Nephron progenitor cell (in vitro differentiated cells): ENCODE measurements around the gene COL10A1.

Experiments
- DNase-seq: peaks from one replicate; pipeline ENCODE4 v3.0.0; 2021
- H3K27ac Mint-ChIP-seq: 2 replicates; pipeline ENCODE4 v1.8.0; 2021; ENCODE audit warnings: mild to moderate bottlenecking, moderate library complexity, mixed read lengths
- H3K27me3 Mint-ChIP-seq: 2 replicates; pipeline ENCODE4 v1.8.0; 2021; ENCODE audit warnings: mild to moderate bottlenecking, low read depth, mixed read lengths; ENCODE audit not compliant: poor library complexity
- H3K36me3 Mint-ChIP-seq: 2 replicates; pipeline ENCODE4 v1.8.0; 2021; ENCODE audit warnings: low read depth, mixed read lengths
- H3K4me1 Mint-ChIP-seq: 2 replicates; pipeline ENCODE4 v1.8.0; 2021; ENCODE audit warnings: mixed read lengths
- H3K4me3 Mint-ChIP-seq: 2 replicates; pipeline ENCODE4 v1.8.0; 2021; ENCODE audit warnings: mild to moderate bottlenecking, moderate library complexity, mixed read lengths
- H3K9me3 Mint-ChIP-seq: 2 replicates; pipeline ENCODE4 v1.8.0; 2021; ENCODE audit warnings: mild to moderate bottlenecking, moderate library complexity, mixed read lengths
- CTCF ChIP-seq: fragments of 200-600 bp; sonication (generic); IDR thresholded peaks from 2 replicates; pipeline ENCODE4 v1.5.0; 2021; ENCODE audit warnings: antibody characterized with exemption

COL10A1 gene

GRCh38 chr6:116090251-116090650, 35.7 kb downstream of the COL10A1 start:
- no peak for TF ChIP-seq CTCF
- H3K27me3 Mint-ChIP-seq, result peaks cover 13% of the 10 kb centered on the region
- DNase-seq, result no peak
- no peaks in the 10 kb centered on the region for H3K36me3 Mint-ChIP-seq
- H3K27ac Mint-ChIP-seq, result no peak overlapping the region
- H3K9me3 Mint-ChIP-seq, result peaks cover 15% of the 10 kb centered on the region
- no peak overlapping the region for H3K4me3 Mint-ChIP-seq
- H3K4me1 Mint-ChIP-seq, result no peaks in the 10 kb centered on the region

- H3K4me1 Mint-ChIP-seq, result no peaks in the 10 kb centered on the region
- H3K9me3 Mint-ChIP-seq, result peaks cover 9% of the 10 kb centered on the region
- no peak for DNase-seq
- no peak overlapping the region for H3K27ac Mint-ChIP-seq
- no peak overlapping the region for H3K4me3 Mint-ChIP-seq
- no peak for TF ChIP-seq CTCF
- H3K27me3 Mint-ChIP-seq, result peaks cover 8% of the 10 kb centered on the region
- H3K36me3 Mint-ChIP-seq, result no peaks in the 10 kb centered on the region
These were observed 37.0 kb downstream of the COL10A1 start for GRCh38 chr6:116088946-116089345.

- no peak for DNase-seq
These were observed 38.4 kb downstream of the COL10A1 start for GRCh38 chr6:116087437-116088027.

GRCh38 chr6:116084284-116084683, 41.6 kb downstream of the COL10A1 start:
- H3K9me3 Mint-ChIP-seq, result no peaks in the 10 kb centered on the region
- TF ChIP-seq CTCF, result no peak
- H3K4me1 Mint-ChIP-seq, result no peaks in the 10 kb centered on the region
- no peaks in the 10 kb centered on the region for H3K27me3 Mint-ChIP-seq
- DNase-seq, result no peak
- no peaks in the 10 kb centered on the region for H3K36me3 Mint-ChIP-seq
- no peak overlapping the region for H3K27ac Mint-ChIP-seq
- H3K4me3 Mint-ChIP-seq, result no peak overlapping the region

More at GRCh38 chr6:116087437-116088027, 38.4 kb downstream of the COL10A1 start:
- Mint-ChIP-seq H3K4me1 (no peaks in the 10 kb centered on the region), H3K36me3 (no peaks in the 10 kb centered on the region), H3K27me3 (peaks cover 4% of the 10 kb centered on the region), H3K4me3 (no peak overlapping the region), H3K9me3 (peaks cover 9% of the 10 kb centered on the region), H3K27ac (no peak overlapping the region)
- TF ChIP-seq CTCF, result no peak

- Mint-ChIP-seq H3K36me3 (no peaks in the 10 kb centered on the region), H3K4me3 (no peak overlapping the region), H3K9me3 (no peaks in the 10 kb centered on the region), H3K4me1 (no peaks in the 10 kb centered on the region), H3K27ac (no peak overlapping the region), H3K27me3 (no peaks in the 10 kb centered on the region)
- DNase-seq, result no peak
- TF ChIP-seq CTCF, result no peak
These were observed 42.9 kb downstream of the COL10A1 start for GRCh38 chr6:116083052-116083451.

GRCh38 chr6:116078945-116079344, 47.0 kb downstream of the COL10A1 start:
- DNase-seq, result no peak
- H3K36me3 Mint-ChIP-seq, result no peaks in the 10 kb centered on the region
- H3K4me3 Mint-ChIP-seq, result no peak overlapping the region
- no peak overlapping the region for H3K27ac Mint-ChIP-seq
- H3K4me1 Mint-ChIP-seq, result no peaks in the 10 kb centered on the region
- TF ChIP-seq CTCF, result no peak
- H3K9me3 Mint-ChIP-seq, result no peaks in the 10 kb centered on the region
- H3K27me3 Mint-ChIP-seq, result no peaks in the 10 kb centered on the region
